Esophagus squamous epithelium (tissue), 5 donors: ENCODE data around the gene DLG4. TPM values are rescaled to one million over a fixed set of nuclear protein-coding genes. Genes with fewer than 3 reads are reported as not detected.

Source experiments
- DNase-seq: peaks from one replicate; lab custom pipeline; 2025; lab: John Stamatoyannopoulos, UW
- H3K27ac ChIP-seq, 4 donors: fragments of 200-600 bp; sonication (generic); one replicate each; pipeline ENCODE4 v1.5.1; 2016 to 2019; ENCODE audit warnings: mild to moderate bottlenecking in 1 of 4
- H3K27me3 ChIP-seq, 4 donors: fragments of 200-600 bp; sonication (generic); 1 replicate in 3 of 4; 2 replicates in 1 of 4; pipeline versions ENCODE4 v1.5.1 to v1.6.0; 2017 to 2021; ENCODE audit warnings: antibody characterized with exemption in 1 of 4
- H3K36me3 ChIP-seq, 3 donors: fragments of 200-600 bp; sonication (generic); one replicate each; pipeline ENCODE4 v1.5.1; 2016 to 2019
- H3K4me1 ChIP-seq, 3 donors: fragments of 200-600 bp; sonication (generic); one replicate each; pipeline ENCODE4 v1.5.1; 2017 to 2019
- H3K4me3 ChIP-seq, 4 donors: fragments of 200-600 bp; sonication (generic); 1 replicate in 3 of 4; 2 replicates in 1 of 4; pipeline ENCODE4 v1.5.1; 2016 to 2019; ENCODE audit warnings: mild to moderate bottlenecking in 2 of 4, moderate library complexity in 1 of 4
- H3K9me3 ChIP-seq, 3 donors: fragments of 200-600 bp; sonication (generic); one replicate each; pipeline ENCODE4 v1.5.1; 2016 to 2019
- CTCF ChIP-seq, 6 experiments: fragments of 450-650 bp in 4 of 6; fragments of 200-600 bp in 2 of 6; sonication (generic) in 2 of 6; IDR thresholded peaks; one replicate each; pipeline ENCODE4 v1.5.1; 2016 to 2019; ENCODE audit warnings: antibody characterized with exemption in 6 of 6, mild to moderate bottlenecking in 4 of 6, moderate library complexity in 4 of 6
- POLR2A ChIP-seq, 4 donors: fragments of 450-650 bp; IDR thresholded peaks; one replicate each; pipeline ENCODE4 v1.6.1; 2017; ENCODE audit warnings: antibody characterized with exemption in 4 of 4, mild to moderate bottlenecking in 4 of 4, moderate library complexity in 3 of 4
- WGBS, 2 donors: methylation state at CpG; one replicate each; pipeline ENCODE4 v1.1.5; 2018; 5-methylcytosine and 5-hydroxymethylcytosine counted together
- intact Hi-C: fragments of 100-400 bp; cut with DNase I; formaldehyde crosslinking; loops from one replicate; pipeline ENCODE4 v1.15.0; 2022
- total RNA-seq, 4 donors: library from RNA; depleted of rRNA; stranded (reverse); fragments of >200 nt; gene quantifications; one replicate each; pipeline ENCODE4 v1.1.0, GENCODE V29; 2016
- donor health status: DM: yes; HTN: yes; CAD: no.

The DLG4 gene
- total RNA-seq, 4 donors from 2014 or later: 2.6 to 13.9 (median 6.0) TPM

GRCh38 chr17:7179317-7180254 lies 40.0 kb downstream of the DLG4 start, which contains the start of gene ASGR1:
TSS of gene ASGR1 (minus strand) at chr17:7179370. CDS start at chr17:7178563, 807 bp downstream.
- intact Hi-C loops: no loop called here
- Histone ChIP-seq H3K36me3 (no peaks in the 10 kb centered on the region), H3K27me3 (peaks cover 0 to 45% (median 8%) of the 10 kb centered on the region in 4 donors), H3K4me1 (peaks cover 14 to 20% (median 16%) of the 10 kb centered on the region in 3 donors), H3K9me3 (no peaks in the 10 kb centered on the region), H3K4me3 (peak within 1 kb of the TSS in 1 of 4 donors; percentile 57), H3K27ac (no peak within 1 kb of the TSS)
- WGBS, 2 donors: 47 to 69% methylated on average over 6 to 14 of the region's 20 CpGs
- no peak for TF ChIP-seq CTCF (IDR thresholded peaks at IDR 0.05)
- no peak for DNase-seq

GRCh38 chr17:7178973-7179316 lies 40.7 kb downstream of the DLG4 start:
- H3K27ac ChIP-seq: no peak overlapping the region
- no peak for TF ChIP-seq CTCF (IDR thresholded peaks at IDR 0.05)
- no peak for TF ChIP-seq POLR2A (IDR thresholded peaks at IDR 0.05)
- peaks cover 0 to 45% (median 8%) of the 10 kb centered on the region in 4 donors for H3K27me3 ChIP-seq
- no peak overlapping the region for H3K4me3 ChIP-seq
- no peaks in the 10 kb centered on the region for H3K36me3 ChIP-seq
- intact Hi-C loops: no loop called here
- DNase-seq: no peak
- peaks cover 14 to 27% (median 18%) of the 10 kb centered on the region in 3 donors for H3K4me1 ChIP-seq
- WGBS, 2 donors: 60 to 87% methylated on average over 3 to 5 of the region's 11 CpGs
- H3K9me3 ChIP-seq: no peaks in the 10 kb centered on the region

GRCh38 chr17:7177954-7178477 lies 41.6 kb downstream of the DLG4 start:
- Histone ChIP-seq H3K27ac (no peak overlapping the region), H3K27me3 (peaks cover 0 to 50% (median 8%) of the 10 kb centered on the region in 4 donors), H3K9me3 (no peaks in the 10 kb centered on the region), H3K36me3 (no peaks in the 10 kb centered on the region), H3K4me1 (peaks cover 14 to 31% (median 18%) of the 10 kb centered on the region in 3 donors), H3K4me3 (peak overlapping the region in 3 of 4 donors; percentile 34 to 57 (median 37))
- no peak for DNase-seq
- intact Hi-C loops: no loop called here
- 0 to 5% methylated on average over 8 to 10 of the region's 18 CpGs for WGBS, 2 donors
- TF ChIP-seq CTCF (IDR thresholded peaks at IDR 0.05) (no peak), POLR2A (IDR thresholded peaks at IDR 0.05) (no peak)

- Histone ChIP-seq H3K9me3 (no peaks in the 10 kb centered on the region), H3K27ac (no peak overlapping the region), H3K4me1 (peaks cover 14 to 31% (median 18%) of the 10 kb centered on the region in 3 donors), H3K36me3 (no peaks in the 10 kb centered on the region), H3K4me3 (peak overlapping the region in 3 of 4 donors; percentile 34 to 57 (median 37)), H3K27me3 (peaks cover 0 to 50% (median 8%) of the 10 kb centered on the region in 4 donors)
- intact Hi-C loops: no loop called here
- no peak for TF ChIP-seq POLR2A (IDR thresholded peaks at IDR 0.05)
- peak; percentile 71 to 87 (median 80) for TF ChIP-seq CTCF (IDR thresholded peaks at IDR 0.05)
- no peak for DNase-seq
- WGBS, 2 donors: 0 to 2% methylated on average over 15 to 23 of the region's 31 CpGs
These were observed 42.3 kb downstream of the DLG4 start for GRCh38 chr17:7177191-7177953.
